Neural cell (in vitro differentiated cells): ENCODE results near the gene TPSAB1.

Experiments used
- EP300 ChIP-seq: fragments of 450-650 bp; conservative IDR thresholded peaks from 2 replicates; pipeline ENCODE4 v1.6.1; 2014; ENCODE audit warnings: antibody characterized with exemption, mild to moderate bottlenecking, moderate library complexity; ENCODE audit not compliant: poor library complexity, severe bottlenecking
- EZH2 ChIP-seq: fragments of 200-600, 300-800 bp; shearing (Covaris generic), sonication (generic); IDR thresholded peaks from 2 replicates; pipeline ENCODE4 v1.6.1; 2014; ENCODE audit warnings: antibody characterized with exemption, low read length, borderline replicate concordance, mild to moderate bottlenecking; ENCODE audit not compliant: insufficient read depth, poor library complexity, severe bottlenecking
- POLR2AphosphoS5 ChIP-seq: IDR thresholded peaks from 2 replicates; pipeline ENCODE4 v1.6.1; 2012
- SMC3 ChIP-seq: fragments of 450-650 bp; conservative IDR thresholded peaks from 2 replicates; pipeline ENCODE4 v1.6.1; 2014; ENCODE audit warnings: antibody characterized with exemption, mild to moderate bottlenecking, moderate library complexity; ENCODE audit not compliant: poor library complexity
- TAF1 ChIP-seq: IDR thresholded peaks from 2 replicates; pipeline ENCODE4 v1.6.1; 2012; ENCODE audit warnings: low read depth
- TF ChIP-seq, protein P1 (sequence below): fragments of 450-650 bp; IDR thresholded peaks from 2 replicates; pipeline ENCODE4 v1.5.1; 2014; ENCODE audit warnings: antibody characterized with exemption, mild to moderate bottlenecking, moderate library complexity; ENCODE audit not compliant: poor library complexity, severe bottlenecking

- TF ChIP-seq TAF1, result no peak
- no peak for TF ChIP-seq SMC3
- no peak for TF ChIP-seq EP300
- TF ChIP-seq, protein P1, sequence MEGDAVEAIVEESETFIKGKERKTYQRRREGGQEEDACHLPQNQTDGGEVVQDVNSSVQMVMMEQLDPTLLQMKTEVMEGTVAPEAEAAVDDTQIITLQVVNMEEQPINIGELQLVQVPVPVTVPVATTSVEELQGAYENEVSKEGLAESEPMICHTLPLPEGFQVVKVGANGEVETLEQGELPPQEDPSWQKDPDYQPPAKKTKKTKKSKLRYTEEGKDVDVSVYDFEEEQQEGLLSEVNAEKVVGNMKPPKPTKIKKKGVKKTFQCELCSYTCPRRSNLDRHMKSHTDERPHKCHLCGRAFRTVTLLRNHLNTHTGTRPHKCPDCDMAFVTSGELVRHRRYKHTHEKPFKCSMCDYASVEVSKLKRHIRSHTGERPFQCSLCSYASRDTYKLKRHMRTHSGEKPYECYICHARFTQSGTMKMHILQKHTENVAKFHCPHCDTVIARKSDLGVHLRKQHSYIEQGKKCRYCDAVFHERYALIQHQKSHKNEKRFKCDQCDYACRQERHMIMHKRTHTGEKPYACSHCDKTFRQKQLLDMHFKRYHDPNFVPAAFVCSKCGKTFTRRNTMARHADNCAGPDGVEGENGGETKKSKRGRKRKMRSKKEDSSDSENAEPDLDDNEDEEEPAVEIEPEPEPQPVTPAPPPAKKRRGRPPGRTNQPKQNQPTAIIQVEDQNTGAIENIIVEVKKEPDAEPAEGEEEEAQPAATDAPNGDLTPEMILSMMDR, result no peak
- no peak for TF ChIP-seq EZH2
- TF ChIP-seq POLR2AphosphoS5, result no peak
Observed at GRCh38 chr16:1245452-1246020, 5.0 kb downstream of the TPSAB1 start.
